Measurements from ENCODE around the gene SEC61A1.

SEC61A1 gene

DNA sequence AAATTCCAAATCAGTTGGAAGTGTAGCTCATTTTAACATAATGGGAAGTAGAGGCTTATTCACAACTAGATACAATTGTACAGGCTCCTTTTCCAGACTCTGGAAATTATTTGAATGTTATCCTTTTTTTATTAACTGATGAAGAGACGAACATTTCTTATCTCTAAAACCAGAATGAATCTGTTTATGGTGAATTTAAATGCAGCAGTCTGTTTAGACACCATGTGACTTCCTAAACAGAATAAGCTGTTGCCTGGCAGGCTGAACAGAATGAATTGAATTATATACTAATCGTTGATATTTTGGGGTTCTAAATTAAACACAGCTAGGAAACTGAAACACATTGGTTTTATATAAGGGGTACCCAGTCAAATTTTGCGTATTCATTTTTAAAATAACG lies 4.0 kb downstream of the SEC61A1 start:
- DNase-seq (ENCODE audit: low read depth in 2 of 2, low spot score in 1 of 2), result no peak

DNA sequence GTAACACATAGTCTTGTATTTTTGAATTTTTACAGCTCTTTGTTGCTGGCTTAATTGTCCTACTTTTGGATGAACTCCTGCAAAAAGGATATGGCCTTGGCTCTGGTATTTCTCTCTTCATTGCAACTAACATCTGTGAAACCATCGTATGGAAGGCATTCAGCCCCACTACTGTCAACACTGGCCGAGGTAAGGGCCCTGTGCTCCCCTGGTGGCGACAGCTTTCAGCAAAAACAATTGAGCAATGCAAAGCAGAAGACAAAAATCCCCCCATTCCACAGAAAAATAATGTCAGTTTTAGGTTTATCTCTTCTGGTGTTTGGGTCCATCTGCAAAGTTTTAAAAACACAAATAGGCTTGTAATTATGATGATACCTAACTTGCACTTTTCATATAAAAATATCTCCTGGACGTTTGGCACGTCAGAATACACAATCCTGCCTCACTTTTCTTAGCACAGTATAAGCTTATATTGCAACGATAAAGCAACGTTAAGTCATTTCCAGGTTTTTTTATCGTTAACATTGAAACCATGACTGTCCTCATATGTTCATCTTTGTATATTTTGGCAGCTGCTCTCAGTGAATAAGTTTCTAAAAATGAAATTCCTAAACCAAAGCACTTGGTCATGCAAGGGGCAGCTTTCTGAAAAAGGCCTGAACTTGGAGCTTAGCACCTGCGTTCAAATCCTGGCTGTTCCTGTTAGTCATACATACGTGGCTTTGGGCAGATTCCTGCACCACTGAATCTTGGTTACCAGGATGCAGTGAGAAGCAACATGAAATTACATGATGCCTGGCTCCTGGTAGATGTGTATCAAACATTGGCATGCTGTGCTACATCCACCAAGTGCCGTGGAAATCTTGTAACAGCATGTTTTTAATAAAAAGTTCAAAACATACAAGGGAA lies 8.5 kb downstream of the SEC61A1 start:
- no peak for DNase-seq (ENCODE audit: low read depth in 2 of 2, low spot score in 1 of 2)

DNA sequence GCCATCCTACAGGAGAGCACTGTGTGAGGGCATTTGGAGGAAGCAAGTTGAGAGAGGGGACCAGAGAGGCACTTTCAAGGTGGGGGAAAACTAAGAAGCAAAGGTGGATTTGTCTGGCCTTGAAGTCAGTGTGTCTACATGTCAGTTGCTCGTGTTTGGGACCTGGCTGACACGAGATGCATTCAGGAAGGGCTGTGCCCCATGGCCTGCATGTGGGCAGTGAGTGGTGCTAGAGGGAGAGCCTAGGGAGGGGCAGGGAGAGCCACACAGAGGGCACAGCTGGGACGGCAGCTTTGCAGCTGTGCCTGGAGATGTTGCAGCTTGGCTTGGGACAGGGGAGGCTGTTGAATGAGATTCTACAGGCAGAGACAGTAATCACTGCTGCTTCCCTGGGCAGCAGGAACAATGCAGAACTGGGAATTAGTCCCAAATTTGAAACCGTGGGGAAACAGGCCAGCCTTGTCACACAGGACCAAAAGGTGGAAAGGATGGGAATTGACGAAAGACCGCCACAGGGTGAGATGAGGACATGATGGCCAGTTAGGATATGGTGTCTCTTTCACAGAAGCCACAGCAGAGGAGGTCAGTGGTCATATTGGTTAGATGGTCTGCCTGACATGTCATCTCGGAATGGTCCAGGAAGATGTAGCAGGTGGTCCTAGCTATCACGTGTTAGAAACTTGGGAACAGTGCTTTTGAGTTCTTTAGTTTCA lies 10.0 kb downstream of the SEC61A1 start:
- DNase-seq (ENCODE audit: low read depth in 2 of 2, low spot score in 1 of 2), result no peak

DNA sequence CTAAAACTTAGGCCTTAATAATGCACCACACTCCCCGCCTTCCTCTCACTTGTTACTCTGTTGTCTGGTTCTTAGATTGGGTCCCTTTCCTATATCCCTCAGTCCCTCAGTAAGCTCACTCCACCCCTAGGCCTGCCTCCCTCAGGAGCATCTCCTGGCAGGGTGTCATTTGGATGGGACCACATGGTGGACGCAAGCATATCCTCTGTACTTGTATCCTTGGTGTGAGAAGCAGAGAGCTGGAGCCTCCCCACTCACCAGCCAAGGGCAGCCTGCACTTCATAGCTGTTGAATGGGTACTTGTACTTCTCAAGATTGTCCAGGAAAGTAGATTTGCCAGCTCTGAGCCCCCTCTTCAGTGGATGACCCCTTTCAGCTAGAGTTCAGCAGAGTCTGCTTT lies 11.6 kb downstream of the SEC61A1 start:
- DNase-seq (ENCODE audit: low read depth in 2 of 2, low spot score in 1 of 2), result no peak

DNA sequence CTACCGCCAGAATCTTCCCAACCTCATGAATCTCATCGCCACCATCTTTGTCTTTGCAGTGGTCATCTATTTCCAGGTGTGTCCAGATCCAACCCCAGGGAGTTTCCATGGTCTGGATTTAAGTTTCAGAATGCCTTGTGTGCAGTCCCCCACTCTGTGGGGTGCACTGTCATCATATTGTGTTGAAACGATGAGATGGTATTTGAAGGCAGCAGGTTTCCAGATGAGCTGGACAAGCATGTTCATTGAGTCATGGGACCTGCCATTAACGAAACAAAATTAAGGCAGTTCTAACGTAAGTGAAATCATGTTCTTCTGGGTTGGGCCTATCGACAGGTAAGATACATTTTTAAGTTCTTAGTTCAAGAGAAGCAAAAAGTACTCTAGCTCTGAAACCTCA lies 12.7 kb downstream of the SEC61A1 start:
- no peak for DNase-seq (ENCODE audit: low read depth in 2 of 2, low spot score in 1 of 2)

DNA sequence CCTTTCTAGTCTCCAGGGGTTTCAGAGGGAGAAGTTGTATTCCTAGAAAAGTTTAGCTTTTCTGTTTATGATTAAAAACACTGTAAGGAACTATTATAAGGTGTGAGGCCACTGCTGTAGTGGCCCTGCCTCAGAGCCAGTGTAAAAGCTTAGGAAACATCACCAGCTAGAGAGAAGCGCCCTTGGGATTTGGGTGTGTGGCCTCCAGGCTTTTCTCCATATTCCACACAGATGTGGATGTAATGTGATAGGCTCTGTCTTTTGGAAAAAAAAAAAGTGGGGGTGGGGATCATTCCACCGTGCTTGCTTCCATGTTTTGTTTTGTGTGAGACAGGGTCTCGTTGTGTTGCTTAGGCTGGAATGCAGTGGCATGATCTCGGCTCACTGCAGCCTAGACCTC lies 13.9 kb downstream of the SEC61A1 start:
- DNase-seq (ENCODE audit: low read depth in 2 of 2, low spot score in 1 of 2), result no peak

DNA sequence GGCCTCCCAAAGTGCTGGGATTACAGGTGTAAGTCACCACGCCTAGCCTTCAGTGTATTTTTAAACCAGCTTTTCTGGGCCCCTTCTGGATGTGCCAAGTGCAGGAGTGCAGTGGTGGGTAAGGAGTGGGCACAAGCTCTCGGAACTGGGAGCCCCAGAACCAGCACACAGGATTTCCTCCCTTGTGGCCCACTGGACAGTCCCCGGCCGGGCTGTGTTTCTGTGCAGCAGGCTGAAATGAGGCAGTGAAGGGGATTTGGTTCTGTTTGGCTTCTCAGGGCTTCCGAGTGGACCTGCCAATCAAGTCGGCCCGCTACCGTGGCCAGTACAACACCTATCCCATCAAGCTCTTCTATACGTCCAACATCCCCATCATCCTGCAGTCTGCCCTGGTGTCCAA lies 14.4 kb downstream of the SEC61A1 start:
- no peak for DNase-seq (ENCODE audit: low read depth in 2 of 2, low spot score in 1 of 2)

DNA sequence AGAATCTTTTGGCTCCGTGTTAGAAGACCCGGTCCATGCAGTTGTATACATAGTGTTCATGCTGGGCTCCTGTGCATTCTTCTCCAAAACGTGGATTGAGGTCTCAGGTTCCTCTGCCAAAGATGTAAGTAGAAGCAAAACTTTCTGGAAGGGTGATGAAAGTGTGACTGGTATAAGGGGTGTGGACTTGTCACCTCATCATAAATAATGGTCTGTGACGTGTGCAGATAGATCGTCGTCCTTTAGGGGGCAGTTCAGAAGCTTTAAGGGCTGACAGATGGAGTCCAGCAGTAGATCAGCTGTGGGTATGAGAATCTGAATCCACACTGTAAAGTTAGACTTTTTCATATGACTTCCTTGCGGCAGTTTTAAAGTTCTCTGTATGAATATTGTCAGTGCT lies 15.3 kb downstream of the SEC61A1 start:
- no peak for DNase-seq (ENCODE audit: low read depth in 2 of 2, low spot score in 1 of 2)

DNA sequence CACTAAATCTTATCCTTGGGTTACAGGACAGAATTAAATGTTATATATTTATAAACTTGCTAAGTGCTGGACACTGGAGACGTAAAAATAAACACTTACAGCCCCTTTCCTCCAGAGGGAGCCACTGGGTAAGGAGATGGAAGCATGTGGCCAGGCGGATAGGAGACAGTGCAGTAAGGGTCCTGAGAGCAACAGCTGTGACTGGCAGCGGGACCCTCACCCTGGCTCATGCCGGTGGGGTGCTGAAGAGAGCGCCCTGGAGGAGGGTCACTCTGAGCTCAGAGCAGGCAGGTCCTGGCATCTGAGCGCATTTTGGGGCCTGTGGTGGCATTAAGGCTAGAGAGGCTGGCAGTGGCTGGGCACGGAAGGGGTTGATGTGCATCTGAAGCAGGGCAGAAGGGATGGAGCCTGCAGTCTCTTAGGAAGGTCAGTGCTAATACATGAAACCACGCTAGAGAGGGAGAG lies 16.0 kb downstream of the SEC61A1 start:
- no peak for DNase-seq (ENCODE audit: low read depth in 2 of 2, low spot score in 1 of 2)

DNA sequence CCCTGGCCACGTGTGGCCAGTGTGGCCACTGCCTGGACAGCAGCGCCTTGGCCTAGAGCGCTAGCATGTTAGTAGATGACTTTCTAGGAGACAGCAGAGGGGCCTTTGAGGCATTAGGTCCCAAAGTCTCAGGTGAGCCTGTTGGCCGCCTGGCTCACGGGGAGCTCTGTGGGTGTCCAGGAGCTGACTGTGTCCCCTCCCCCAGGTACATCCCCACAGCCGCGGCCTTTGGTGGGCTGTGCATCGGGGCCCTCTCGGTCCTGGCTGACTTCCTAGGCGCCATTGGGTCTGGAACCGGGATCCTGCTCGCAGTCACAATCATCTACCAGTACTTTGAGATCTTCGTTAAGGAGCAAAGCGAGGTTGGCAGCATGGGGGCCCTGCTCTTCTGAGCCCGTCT lies 17.0 kb downstream of the SEC61A1 start:
- no peak for DNase-seq (ENCODE audit: low read depth in 2 of 2, low spot score in 1 of 2)

DNA sequence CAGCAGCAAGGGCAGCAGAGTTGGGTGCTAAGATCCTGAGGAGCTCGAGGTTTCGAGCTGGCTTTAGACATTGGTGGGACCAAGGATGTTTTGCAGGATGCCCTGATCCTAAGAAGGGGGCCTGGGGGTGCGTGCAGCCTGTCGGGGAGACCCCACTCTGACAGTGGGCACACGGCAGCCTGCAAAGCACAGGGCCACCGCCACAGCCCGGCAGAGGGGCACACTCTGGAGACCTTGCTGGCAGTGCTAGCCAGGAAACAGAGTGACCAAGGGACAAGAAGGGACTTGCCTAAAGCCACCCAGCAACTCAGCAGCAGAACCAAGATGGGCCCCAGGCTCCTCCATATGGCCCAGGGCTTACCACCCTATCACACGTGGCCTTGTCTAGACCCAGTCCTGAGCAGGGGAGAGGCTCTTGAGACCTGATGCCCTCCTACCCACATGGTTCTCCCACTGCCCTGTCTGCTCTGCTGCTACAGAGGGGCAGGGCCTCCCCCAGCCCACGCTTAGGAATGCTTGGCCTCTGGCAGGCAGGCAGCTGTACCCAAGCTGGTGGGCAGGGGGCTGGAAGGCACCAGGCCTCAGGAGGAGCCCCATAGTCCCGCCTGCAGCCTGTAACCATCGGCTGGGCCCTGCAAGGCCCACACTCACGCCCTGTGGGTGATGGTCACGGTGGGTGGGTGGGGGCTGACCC lies 18.8 kb downstream of the SEC61A1 start:
- DNase-seq (ENCODE audit: low read depth in 2 of 2, low spot score in 1 of 2), result no peak

DNA sequence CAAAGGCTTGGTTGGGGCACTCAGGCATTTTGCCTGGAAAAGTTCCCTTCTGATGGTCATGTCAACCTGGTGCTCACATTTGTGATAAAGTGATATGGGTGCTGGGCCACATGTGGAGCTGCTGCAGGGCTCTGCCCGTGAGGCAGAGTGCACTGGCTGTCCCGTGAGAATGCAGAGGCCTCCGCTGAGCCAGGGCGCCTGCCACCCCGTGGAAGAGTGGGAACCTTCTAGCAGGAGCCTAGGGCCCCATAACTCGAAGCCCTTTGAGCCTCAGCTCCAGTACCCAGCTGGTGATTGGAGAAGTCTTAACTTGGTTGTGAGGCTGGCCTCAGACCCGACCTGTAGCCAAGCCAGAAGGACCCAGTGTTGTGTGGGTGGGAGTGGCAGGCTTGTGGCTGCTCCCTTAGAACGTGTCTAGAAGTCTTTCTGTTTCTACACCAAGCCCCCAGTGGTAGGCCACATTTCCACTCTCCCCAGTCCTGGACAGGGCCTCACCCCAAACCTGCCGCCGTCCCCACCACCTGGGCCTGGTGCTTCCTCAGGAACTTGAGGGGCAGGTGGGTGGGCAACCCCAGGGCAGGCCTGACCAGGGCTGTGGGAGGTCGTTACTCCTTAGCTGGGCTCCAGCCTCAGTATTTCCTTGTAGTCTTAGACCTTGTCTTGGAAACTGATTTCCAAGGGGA lies 19.7 kb downstream of the SEC61A1 start:
- DNase-seq (ENCODE audit: low read depth in 2 of 2, low spot score in 1 of 2), result no peak

DNA sequence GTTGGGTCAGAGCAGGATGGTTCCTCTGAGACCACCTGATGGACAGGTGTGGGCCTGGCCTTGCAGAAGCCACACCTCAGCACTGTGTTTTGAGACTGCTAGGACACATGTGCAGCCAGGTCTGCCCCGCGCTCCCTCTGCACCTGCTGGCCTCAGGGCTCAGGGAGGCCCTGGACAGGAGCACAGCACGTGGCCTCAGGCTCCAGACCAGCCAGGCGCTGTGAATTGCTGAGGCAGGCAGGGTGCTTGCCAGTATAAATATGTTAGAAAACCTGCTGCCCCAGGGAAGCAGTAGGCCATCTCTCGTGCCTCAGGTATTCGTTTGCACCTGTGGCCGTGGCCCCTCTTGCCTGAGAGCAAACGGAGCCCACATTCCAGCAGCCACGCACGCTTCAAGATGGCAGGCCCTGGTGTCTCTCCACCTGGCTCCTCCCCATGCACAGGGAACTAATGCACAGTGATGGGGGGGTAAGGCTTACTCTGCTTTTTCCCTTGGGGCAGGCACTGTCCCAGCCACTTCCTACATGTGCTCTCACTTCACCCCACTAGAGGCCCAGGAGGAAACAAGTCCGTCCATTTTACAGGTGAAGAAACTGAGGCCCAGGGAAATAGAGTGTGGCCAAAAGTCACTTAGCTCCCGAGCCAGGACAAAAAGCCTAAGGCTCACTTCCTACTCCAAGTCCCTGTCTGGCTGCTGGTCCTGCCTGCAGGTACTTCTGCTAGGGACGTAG lies 20.4 kb downstream of the SEC61A1 start:
- DNase-seq (ENCODE audit: low read depth in 2 of 2, low spot score in 1 of 2), result no peak

DNA sequence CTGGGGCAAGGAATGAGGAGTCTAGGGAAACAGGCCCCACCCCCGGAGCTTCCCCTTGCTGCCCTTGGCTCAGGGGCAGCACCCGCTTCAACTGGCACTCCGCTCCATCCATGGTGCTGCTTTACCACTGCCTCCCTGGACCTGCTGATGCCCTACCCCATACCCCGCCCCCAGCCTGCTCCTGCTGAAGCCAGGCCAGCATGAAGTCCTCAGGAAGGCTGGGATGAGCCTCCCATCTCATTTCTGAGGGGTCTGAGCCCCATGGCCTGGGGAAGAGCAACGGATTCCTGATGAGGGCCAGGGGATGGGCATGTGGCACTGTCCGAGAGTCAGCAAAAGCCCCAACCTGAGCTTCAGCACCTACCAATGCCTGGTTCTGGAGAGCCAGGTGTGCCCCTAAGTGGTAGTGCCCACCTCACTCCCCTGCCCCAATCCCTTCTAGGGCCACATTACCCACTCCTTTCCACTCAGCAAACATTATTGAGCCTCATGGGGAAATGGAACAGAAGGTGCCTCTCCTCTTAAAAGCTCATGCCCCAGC lies 21.0 kb downstream of the SEC61A1 start:
- no peak for DNase-seq (ENCODE audit: low read depth in 2 of 2, low spot score in 1 of 2)

DNA sequence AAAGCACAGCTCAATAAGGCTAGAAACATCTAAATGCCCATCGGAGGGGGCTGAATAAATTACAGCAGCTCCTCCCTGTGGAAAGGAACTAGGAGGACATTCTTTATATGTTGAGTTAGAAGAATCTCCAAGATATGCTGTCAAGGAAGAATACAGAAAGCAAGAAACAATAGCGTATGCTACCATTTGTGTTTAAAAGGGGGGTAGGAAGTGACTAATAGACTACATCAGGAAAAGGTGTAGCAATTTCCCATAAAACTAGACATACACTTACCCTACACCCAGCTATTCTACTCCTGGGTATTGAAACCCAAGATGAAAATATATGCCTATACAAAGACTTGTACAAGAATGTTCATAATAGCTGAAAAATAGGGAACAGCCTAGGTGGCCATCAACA lies 21.6 kb downstream of the SEC61A1 start:
- no peak for DNase-seq (ENCODE audit: low read depth in 2 of 2, low spot score in 1 of 2)

DNA sequence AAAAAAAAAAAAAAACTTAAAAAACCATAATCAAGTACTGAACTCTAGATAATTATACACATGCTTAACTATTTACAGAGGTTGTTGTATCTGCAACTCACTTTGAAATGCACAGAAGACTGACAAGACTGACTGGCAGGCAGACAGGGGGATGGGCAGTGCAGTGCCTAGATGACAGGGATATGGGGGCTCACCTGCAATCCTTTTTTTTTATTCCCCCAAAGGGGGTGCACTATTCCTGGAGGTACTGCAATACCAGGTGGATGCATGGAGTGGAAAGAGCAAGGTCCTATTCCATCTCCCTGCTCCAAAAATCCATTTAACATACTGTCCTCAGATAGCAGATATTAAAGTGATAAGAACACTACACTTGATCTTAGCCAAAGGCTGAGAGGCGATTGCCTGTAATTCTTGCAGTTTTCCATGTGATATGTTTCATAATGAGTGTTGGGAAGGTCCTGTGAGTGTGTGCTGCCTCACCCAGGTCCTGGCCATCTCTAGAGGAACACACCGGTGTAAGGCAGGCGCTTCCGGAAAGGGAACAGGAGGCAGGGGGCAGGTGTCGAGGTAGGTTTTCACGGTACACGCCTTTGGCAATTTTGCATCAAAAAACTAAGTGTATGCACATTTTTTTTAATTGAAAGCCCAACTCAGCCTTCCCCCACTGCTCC lies 22.7 kb downstream of the SEC61A1 start:
- DNase-seq (ENCODE audit: low read depth in 2 of 2, low spot score in 1 of 2), result no peak

DNA sequence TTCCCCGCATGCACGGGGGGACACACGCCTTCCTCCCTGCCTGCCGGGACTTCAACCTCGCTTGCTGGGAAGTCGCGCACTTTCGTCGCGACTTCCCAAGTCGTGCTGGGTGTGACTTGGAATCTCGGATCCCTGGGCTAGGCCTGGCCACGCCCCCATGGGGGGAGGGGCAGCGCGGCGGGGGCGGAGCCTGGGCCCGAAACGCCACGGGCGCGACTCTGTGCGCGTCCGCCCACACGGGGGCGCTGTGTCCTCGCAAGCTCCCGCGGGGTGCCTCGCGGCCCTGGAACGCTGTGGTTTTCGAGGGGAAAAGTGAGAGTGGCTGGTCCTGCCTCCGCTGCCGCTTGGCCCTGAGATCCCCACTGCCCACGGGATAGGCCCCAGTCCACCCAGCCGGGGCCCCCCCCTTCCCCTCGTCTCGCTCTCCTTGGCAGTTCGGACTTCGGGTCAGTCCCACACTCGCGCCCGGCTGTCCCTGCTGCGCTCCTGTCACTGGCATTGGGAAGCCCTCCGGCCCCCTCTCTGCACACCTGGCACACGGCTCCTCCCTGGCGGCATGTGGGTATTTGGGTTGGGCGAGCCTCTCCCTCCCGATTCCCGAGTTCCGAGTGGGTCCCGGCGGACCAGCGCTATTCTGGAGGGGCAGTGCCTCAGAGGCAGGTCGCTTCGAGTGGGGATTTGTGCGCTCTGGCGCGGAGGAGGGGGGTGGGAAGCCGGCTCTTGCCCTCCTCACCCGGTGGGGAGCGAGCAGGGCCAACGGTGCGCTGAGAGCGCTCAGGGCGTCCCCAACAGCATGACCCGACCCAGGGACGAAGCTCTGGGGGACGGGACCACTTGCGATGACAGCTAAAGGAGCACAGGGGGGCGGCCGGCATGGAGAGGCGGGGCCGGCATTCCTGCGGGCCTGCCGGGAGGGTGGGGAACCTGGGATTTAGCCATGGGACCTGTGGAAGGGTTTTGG lies 23.6 kb downstream of the SEC61A1 start:
- peak; percentile 72 to 73 for DNase-seq (ENCODE audit: low read depth in 2 of 2, low spot score in 1 of 2)

DNA sequence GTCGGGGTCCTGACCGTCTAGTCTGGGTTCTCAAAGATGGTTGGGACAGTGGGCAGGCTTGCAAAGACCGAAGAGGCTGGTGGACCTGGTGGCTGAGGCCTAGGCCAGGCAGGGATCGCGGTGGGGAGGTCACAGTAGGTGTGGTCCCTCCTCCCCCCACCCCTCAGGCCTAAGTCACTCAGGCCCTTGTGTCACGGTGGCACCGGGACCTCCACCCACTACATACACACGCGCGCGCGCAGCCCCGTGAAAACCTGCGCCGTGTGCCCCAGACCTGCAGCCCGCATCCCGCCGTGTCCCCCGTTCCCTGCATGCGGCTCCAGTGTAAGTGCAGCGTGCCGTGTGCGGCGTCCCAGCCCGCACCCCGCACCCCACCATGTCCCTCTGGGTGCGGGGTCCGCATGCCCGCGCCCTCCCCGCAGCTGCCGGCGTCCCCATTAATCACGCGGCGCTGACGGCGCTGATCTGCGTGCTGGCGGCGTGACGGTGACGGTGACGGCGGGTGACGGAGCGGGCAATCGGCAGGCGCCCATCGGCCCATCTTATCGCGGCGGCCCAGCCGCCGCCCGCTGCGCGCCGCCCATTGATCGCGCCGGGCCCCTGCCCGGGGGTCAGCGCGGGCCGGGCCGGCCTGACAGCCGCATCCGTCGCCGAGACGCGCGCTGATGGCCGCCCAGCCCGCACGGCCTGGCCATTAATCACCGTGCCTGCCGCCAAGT lies 24.4 kb downstream of the SEC61A1 start:
- DNase-seq (ENCODE audit: low read depth in 2 of 2, low spot score in 1 of 2), result no peak

Measured in stimulated activated CD8-positive, alpha-beta memory T cell treated with anti-CD3 and anti-CD28 coated beads, Interleukin-4, amount 100 ng/mL, for 1 hour (primary cell).